Activated CD8-positive, alpha-beta memory T cell treated with anti-CD3 and anti-CD28 coated beads, Interleukin-2, amount 10 ng/mL, durations not matched to agents 7 days and 5 days (primary cell): ENCODE data around the gene CHST8. TPM values are rescaled to one million over a fixed set of nuclear protein-coding genes. Genes with fewer than 3 reads are reported as not detected.

Source experiments
- ATAC-seq: fragments of 150-1000 bp; cut with Tn5 transposase; one replicate; pipeline ENCODE4 v1.10.0; 2021; ENCODE audit warnings: moderate library complexity
- CTCF ChIA-PET: fragments of 350-600 bp; sonication (Branson Sonifier 250); formaldehyde crosslinking; loops from one replicate; lab custom pipeline; 2021; ENCODE audit warnings: antibody characterized with exemption; lab: Charles Lee
- DNase-seq: peaks from one replicate; pipeline ENCODE4 v3.0.0-alpha.2; 2020
- H3K27ac Mint-ChIP-seq: one replicate; pipeline ENCODE4 v1.8.0; 2021; ENCODE audit warnings: mild to moderate bottlenecking, mixed read lengths
- H3K27me3 Mint-ChIP-seq: one replicate; pipeline ENCODE4 v1.8.0; 2021; ENCODE audit warnings: mixed read lengths
- H3K36me3 Mint-ChIP-seq: one replicate; pipeline ENCODE4 v1.8.0; 2021; ENCODE audit warnings: mild to moderate bottlenecking, mixed read lengths
- H3K4me1 Mint-ChIP-seq: one replicate; pipeline ENCODE4 v1.8.0; 2021; ENCODE audit warnings: mixed read lengths
- H3K4me3 Mint-ChIP-seq: one replicate; pipeline ENCODE4 v1.8.0; 2021; ENCODE audit warnings: mild to moderate bottlenecking, moderate library complexity, mixed read lengths
- H3K9me3 Mint-ChIP-seq: one replicate; pipeline ENCODE4 v1.8.0; 2022; ENCODE audit warnings: low read depth, mixed read lengths
- total RNA-seq, 2 experiments: library from RNA; stranded (reverse); gene quantifications; one replicate each; pipeline ENCODE4 v1.2.3, GENCODE V29; 2021

The CHST8 gene, protein sequence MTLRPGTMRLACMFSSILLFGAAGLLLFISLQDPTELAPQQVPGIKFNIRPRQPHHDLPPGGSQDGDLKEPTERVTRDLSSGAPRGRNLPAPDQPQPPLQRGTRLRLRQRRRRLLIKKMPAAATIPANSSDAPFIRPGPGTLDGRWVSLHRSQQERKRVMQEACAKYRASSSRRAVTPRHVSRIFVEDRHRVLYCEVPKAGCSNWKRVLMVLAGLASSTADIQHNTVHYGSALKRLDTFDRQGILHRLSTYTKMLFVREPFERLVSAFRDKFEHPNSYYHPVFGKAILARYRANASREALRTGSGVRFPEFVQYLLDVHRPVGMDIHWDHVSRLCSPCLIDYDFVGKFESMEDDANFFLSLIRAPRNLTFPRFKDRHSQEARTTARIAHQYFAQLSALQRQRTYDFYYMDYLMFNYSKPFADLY
- total RNA-seq, result not detected

DNA sequence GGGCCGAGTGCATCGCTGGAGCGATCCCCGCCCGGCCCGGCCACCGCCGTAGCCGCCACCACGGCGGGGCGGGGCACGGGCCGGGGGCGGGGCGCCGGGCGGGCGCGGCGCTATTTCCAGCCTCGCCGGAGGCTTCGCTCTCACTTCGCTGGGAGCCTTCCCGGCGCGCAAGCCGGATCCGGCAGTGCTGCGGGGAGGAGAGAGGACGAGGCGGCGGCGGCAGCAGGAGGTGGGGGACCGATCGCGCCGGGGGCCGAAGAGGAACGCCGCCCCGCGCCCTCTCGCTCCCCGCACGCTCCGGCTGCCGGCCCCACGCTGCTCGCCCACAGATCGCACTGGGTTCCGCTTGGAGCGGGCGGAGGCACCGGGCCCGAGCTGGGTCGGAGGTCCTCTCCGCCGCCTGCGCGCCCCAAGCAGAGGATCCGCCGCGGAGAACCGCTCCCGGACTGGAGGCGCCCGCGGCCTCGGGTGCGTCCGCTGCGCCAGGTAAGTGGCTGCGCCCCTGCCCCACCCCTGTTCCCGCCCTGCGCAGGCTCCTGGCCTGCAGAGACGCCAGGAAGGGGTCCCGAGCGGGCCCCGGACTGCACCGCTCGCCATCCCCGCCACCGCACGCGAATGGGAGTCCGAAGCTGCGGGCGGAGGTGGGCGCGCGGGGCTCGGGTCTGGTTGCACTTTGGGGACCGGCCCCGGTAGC, at the start of gene CHST8:
TSS of gene CHST8 (plus strand) at position 143 of the 694 bp plus-strand sequence. CDS start 67,309 bp downstream, outside the sequence.
- no peak for DNase-seq
- CTCF ChIA-PET, result no interaction called here
- Mint-ChIP-seq H3K4me1 (no peaks in the 10 kb centered on the region), H3K27ac (no peak within 1 kb of the TSS), H3K36me3 (no peaks in the 10 kb centered on the region), H3K27me3 (peaks cover 44% of the 10 kb centered on the region), H3K9me3 (no peaks in the 10 kb centered on the region), H3K4me3 (no peak within 1 kb of the TSS)
- no peak for ATAC-seq

DNA sequence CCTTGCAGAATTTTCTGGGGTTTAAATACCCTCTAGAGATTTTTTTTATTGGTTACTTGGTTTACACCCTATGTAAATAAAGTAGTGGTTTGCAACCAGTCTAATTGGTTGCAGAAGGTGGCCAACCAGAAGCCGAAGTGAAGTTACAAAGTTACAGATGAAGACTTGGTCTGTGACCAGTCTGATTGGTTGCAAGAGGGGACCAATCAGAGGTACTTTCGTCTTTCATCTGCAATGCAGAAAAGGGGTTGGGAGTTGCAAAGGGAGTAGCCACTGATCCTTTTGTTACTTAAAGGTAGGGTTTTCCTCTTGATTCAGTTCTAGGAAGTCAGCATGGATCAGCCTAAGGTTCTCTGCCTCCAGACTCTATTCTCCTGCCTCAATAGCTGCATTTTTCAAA, 48.8 kb upstream of the CHST8 start:
- Mint-ChIP-seq H3K36me3 (no peaks in the 10 kb centered on the region), H3K4me3 (no peak overlapping the region), H3K9me3 (peaks cover 16% of the 10 kb centered on the region), H3K4me1 (no peaks in the 10 kb centered on the region), H3K27ac (no peak overlapping the region), H3K27me3 (peaks cover 9% of the 10 kb centered on the region)
- ATAC-seq (no peak), DNase-seq (no peak)
- CTCF ChIA-PET, result no interaction called here

DNA sequence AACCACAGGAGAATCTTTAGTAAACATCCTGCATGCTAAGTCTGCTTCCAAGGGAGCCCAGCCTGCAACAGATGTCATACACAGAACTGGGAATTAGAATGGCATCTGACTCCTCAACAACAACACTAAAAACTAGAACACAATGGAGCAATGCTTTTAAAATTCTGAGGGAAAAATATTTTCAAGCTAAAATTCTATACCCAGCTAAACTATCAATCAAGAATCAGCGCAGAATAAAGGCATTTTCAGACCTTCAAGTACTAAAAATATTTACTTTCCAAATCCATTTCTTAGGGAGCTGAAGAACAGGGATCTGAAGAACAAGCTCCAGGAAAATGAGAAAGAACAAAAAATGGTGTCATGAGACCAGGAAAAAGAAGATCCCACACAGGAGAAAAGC, 46.9 kb upstream of the CHST8 start:
- DNase-seq (no peak), ATAC-seq (no peak)
- no peak overlapping the region for H3K27ac Mint-ChIP-seq
- no peaks in the 10 kb centered on the region for H3K36me3 Mint-ChIP-seq
- peaks cover 16% of the 10 kb centered on the region for H3K9me3 Mint-ChIP-seq
- no peaks in the 10 kb centered on the region for H3K4me1 Mint-ChIP-seq
- H3K4me3 Mint-ChIP-seq, result no peak overlapping the region
- CTCF ChIA-PET, result interaction anchor here (1.2 kb wide), 1 partner anchor 144 kb away, joined by 4 read pairs; no protein-coding TSS in a partner anchor
- H3K27me3 Mint-ChIP-seq, result peaks cover 9% of the 10 kb centered on the region

DNA sequence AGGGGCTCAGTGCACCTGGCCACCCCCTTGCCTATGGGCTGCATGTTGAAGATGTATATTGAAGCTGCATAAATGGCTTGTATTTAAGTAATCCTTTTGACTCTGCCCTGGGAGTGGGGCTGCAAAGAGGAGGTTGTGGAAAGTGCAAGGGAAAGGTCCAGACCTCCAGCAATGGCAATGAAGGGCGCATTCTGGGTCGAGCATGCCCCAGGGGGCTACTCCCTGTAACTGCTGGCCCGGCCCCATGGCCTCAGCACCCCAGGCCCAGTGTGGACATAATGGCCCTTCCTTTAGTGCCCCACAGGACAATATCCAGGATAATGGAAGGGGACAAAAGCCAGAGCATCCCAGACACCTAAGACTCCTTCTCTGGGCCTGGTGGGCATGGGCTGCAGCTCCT, 43.1 kb upstream of the CHST8 start:
- no peak for DNase-seq
- CTCF ChIA-PET, result no interaction called here
- ATAC-seq, result no peak
- H3K4me3 Mint-ChIP-seq, result no peak overlapping the region
- no peaks in the 10 kb centered on the region for H3K4me1 Mint-ChIP-seq
- H3K36me3 Mint-ChIP-seq, result no peaks in the 10 kb centered on the region
- peaks cover 13% of the 10 kb centered on the region for H3K9me3 Mint-ChIP-seq
- no peak overlapping the region for H3K27ac Mint-ChIP-seq
- no peaks in the 10 kb centered on the region for H3K27me3 Mint-ChIP-seq

DNA sequence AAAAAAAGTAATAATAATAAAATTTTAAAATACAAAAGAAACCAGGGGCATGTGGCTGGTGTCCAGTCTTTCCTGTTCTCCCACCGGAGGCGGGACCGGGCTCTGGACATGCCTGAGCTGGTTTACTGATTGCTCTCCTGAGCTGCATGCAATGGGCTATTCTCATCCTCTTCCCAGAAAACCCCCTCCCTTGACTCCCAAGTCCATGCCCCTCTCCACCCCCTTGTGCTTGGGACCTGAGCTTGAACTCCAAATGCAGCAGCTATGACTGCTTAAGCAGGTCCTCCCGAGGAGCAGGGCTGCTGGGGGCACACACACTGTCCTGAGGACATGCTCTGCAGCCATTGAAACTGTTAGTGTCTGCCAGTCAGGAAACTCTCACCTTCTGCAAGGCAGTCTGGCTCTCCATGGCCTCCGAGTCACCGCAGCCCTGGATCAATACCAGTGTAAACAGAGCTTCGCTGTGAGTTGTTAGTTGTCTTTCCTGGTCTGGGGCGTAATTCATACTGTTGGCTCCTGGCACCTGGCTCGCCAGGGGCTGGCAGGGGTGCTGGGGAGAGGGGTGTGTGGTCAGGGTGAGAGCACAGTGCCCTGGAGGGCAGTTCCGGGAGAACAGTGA, 41.6 kb upstream of the CHST8 start:
- CTCF ChIA-PET, result interaction anchor here (0.6 kb wide), 1 partner anchor 176 kb away, joined by 3 read pairs; no protein-coding TSS in a partner anchor
- Mint-ChIP-seq H3K9me3 (peaks cover under 1% of the 10 kb centered on the region), H3K27ac (no peak overlapping the region), H3K36me3 (no peaks in the 10 kb centered on the region), H3K27me3 (no peaks in the 10 kb centered on the region), H3K4me1 (no peaks in the 10 kb centered on the region), H3K4me3 (no peak overlapping the region)
- no peak for ATAC-seq
- DNase-seq, result no peak

DNA sequence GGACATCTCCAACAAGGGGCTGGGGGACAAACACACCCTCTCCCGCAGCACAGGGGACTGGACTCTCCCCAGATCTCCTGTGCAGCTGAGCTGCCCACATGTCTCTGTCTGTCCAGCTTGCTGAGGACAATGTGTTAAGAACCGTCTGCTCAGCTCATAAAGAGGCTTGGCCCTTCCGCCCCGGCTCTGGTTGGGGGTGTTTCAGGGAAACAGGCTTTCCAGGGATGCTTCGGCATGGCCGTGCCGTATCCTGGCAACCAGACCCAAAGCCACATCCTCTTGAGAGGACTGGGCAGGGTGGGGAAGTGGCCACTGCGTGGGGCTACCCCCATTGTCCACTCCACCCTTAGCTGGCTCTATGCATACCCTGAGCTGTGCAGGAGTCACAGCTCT, 41.1 kb upstream of the CHST8 start:
- Mint-ChIP-seq H3K4me3 (no peak overlapping the region), H3K4me1 (no peaks in the 10 kb centered on the region), H3K9me3 (no peaks in the 10 kb centered on the region), H3K27ac (no peak overlapping the region), H3K36me3 (no peaks in the 10 kb centered on the region), H3K27me3 (no peaks in the 10 kb centered on the region)
- CTCF ChIA-PET, result interaction anchor here (0.6 kb wide), 1 partner anchor 176 kb away, joined by 3 read pairs; no protein-coding TSS in a partner anchor
- ATAC-seq (no peak), DNase-seq (no peak)

DNA sequence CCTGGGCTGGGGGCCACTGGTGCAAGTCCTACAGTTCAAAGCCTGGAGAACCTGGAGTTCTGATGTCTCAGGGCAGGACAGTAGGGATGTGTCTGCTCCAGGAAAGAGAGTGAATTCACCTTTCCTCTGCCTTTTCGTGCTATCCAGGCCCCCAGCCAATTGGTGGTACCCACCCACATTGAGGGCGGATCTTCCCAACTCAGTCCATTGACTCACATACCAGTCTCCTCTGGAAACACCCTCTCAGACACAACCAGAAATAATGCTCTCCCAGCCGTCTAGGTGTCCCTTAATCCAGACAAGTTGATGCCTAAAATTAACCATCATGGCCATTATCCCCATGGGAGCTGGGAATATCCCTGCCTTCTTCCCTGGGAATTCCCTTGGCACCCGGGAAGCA, 38.8 kb upstream of the CHST8 start:
- peaks cover 5% of the 10 kb centered on the region for H3K9me3 Mint-ChIP-seq
- no peak for DNase-seq
- H3K4me1 Mint-ChIP-seq, result no peaks in the 10 kb centered on the region
- H3K36me3 Mint-ChIP-seq, result no peaks in the 10 kb centered on the region
- H3K27me3 Mint-ChIP-seq, result no peaks in the 10 kb centered on the region
- CTCF ChIA-PET, result interaction anchor here (1.5 kb wide), 1 partner anchor 152 kb away, joined by 3 read pairs; no protein-coding TSS in a partner anchor
- no peak overlapping the region for H3K27ac Mint-ChIP-seq
- no peak overlapping the region for H3K4me3 Mint-ChIP-seq
- no peak for ATAC-seq

DNA sequence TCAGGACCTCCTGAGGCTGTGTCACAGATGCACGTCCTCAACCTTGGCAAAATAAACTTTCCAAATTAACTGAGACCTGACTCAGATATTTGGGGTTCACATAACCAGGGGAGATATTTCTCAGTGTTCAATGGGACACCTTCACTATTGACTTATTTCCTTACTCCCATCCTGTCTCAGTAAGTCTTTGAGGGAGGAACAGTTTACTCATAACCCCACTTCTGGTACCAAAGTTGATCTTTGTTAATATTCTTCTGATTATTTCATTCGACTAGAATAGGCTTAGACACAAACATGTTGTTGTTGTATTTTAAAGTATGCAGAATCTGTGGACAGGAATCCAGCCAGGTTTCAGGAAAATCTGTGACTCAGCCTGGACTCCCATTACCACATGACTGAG, 34.6 kb upstream of the CHST8 start:
- no peak overlapping the region for H3K27ac Mint-ChIP-seq
- ATAC-seq (no peak), DNase-seq (no peak)
- H3K27me3 Mint-ChIP-seq, result no peaks in the 10 kb centered on the region
- H3K9me3 Mint-ChIP-seq, result peaks cover 7% of the 10 kb centered on the region
- H3K36me3 Mint-ChIP-seq, result no peaks in the 10 kb centered on the region
- H3K4me3 Mint-ChIP-seq, result no peak overlapping the region
- CTCF ChIA-PET, result no interaction called here
- H3K4me1 Mint-ChIP-seq, result no peaks in the 10 kb centered on the region

DNA sequence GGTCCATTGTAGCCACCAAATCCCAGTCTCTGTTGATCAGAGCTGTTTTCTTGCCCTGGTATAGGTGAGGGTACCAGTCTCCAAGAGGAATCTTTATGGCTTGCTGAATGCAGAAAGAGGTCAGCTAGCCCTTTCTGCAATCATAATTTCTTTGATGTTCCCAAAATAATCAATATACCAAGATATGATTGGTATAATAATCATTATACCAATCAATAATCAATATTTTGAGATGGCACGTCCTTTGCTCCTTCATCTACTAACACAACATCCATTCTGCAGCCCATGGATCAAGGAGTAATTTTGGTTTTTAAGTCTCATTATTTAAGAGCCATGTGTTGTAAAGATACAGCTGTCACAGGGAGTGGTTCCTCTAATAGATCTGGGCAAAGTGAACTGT, 31.5 kb upstream of the CHST8 start:
- no peaks in the 10 kb centered on the region for H3K4me1 Mint-ChIP-seq

DNA sequence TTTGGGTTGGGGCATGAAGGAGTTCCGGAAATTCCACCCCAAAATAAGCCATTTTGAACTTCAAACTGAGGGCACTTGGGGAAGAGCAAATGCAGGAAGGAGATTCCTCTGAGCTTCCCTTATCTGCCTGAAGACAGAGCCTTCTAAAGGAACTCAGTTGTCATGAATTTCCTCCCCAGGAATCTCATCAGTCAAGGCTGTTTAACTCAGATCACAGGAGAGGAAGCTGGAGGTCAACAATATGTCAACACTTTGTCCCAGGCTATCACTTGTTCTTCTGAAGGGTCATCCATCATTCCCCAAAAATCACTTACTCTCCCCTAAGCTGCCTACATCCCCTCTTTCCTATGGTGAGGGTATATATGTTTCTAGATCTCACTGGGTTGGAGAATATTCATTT, 26.0 kb upstream of the CHST8 start:
- no peak for DNase-seq
- no peaks in the 10 kb centered on the region for H3K27me3 Mint-ChIP-seq
- peaks cover 2% of the 10 kb centered on the region for H3K9me3 Mint-ChIP-seq
- H3K27ac Mint-ChIP-seq, result no peak overlapping the region
- CTCF ChIA-PET, result interaction anchor here (0.8 kb wide), 1 partner anchor 182 kb away, joined by 3 read pairs; no protein-coding TSS in a partner anchor
- ATAC-seq, result no peak
- H3K4me3 Mint-ChIP-seq, result no peak overlapping the region
- no peaks in the 10 kb centered on the region for H3K36me3 Mint-ChIP-seq
- H3K4me1 Mint-ChIP-seq, result no peaks in the 10 kb centered on the region

More for the DNA sequence above, 31.5 kb upstream of the CHST8 start:
- DNase-seq (no peak), ATAC-seq (no peak)
- Mint-ChIP-seq H3K4me3 (no peak overlapping the region), H3K9me3 (peaks cover 7% of the 10 kb centered on the region), H3K27me3 (no peaks in the 10 kb centered on the region), H3K36me3 (no peaks in the 10 kb centered on the region), H3K27ac (no peak overlapping the region)
- CTCF ChIA-PET, result no interaction called here

DNA sequence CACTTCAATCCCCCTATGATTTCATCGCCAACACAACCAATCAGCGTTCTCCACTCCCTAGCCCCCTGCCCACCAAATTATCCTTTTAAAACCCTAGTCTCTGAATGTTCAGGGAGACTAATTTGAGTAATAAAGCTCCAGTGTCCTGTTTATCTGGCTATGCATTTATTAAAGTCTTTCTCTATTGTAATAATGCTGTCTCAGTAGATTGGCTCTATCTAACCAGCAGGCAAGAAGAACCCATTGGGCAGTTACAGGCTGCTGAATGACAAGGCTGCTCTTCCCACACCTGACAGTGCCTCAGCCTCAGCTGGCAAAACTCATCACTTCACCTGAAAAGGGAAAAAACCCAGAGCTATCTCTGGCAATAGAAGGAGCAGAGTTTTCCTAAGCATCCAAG, 20.2 kb upstream of the CHST8 start:
- ATAC-seq, result no peak
- H3K27me3 Mint-ChIP-seq, result peaks cover 3% of the 10 kb centered on the region

DNA sequence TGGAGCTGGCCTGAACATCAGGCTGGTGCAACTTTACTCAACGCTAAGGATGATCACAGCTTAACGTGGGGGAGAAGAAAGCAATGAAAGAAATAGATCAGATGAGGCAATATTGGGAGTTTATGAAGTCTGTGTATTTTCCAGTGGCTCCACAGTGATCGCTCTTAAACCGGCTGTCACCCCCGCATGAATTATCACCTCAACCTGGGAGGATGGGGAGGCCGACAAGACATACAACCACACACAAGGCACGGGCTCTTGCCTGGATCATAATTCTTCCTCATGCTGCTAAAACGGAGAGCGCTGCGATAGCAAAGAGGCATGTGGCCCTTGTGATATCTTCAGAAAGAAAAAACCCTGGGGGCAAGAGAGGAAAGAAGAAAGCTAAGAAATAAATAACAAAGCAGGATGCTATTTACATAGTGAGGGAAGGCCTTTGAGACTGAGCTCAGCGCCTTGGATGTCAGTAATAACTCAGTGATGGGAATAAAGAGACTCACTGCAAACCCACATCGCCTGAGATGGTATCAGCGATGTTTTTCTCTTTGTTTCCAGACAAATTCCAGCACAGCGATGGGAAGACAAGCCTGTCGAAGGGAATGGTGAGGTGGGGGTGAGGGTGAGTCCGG, 19.1 kb upstream of the CHST8 start:
- H3K4me1 Mint-ChIP-seq, result no peaks in the 10 kb centered on the region
- CTCF ChIA-PET, result no interaction called here

More for the DNA sequence above, 20.2 kb upstream of the CHST8 start:
- Mint-ChIP-seq H3K36me3 (no peaks in the 10 kb centered on the region), H3K4me1 (no peaks in the 10 kb centered on the region), H3K27ac (no peak overlapping the region), H3K9me3 (peaks cover 10% of the 10 kb centered on the region), H3K4me3 (no peak overlapping the region)
- DNase-seq, result no peak
- CTCF ChIA-PET, result no interaction called here

DNA sequence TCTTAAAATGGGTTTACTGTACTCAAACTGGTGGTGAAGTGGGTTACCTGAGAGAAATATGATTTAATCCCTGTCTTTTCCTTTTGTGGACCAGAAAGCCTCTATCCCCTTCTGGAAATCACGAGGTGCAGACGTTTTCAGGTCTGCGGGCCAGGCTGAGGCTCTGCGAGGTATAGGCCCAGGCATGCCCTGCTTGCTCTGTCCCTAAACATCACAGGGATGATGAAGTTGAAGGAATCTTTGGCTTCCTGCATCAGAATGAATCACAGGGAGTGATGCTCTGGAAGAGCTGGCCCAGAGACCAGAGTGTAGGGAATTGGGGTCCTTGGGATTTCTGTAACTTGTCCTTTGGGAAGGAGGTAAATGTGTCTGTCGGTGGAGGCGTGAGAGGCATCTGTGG, 18.4 kb upstream of the CHST8 start:
- H3K27ac Mint-ChIP-seq, result no peak overlapping the region
- DNase-seq (no peak), ATAC-seq (no peak)
- no peak overlapping the region for H3K4me3 Mint-ChIP-seq
- H3K4me1 Mint-ChIP-seq, result no peaks in the 10 kb centered on the region
- peaks cover 3% of the 10 kb centered on the region for H3K27me3 Mint-ChIP-seq
- peaks cover 10% of the 10 kb centered on the region for H3K9me3 Mint-ChIP-seq
- CTCF ChIA-PET, result no interaction called here
- no peaks in the 10 kb centered on the region for H3K36me3 Mint-ChIP-seq

More for the DNA sequence above, 19.1 kb upstream of the CHST8 start:
- H3K27me3 Mint-ChIP-seq, result peaks cover 3% of the 10 kb centered on the region
- peaks cover 10% of the 10 kb centered on the region for H3K9me3 Mint-ChIP-seq
- ATAC-seq (no peak), DNase-seq (no peak)
- no peaks in the 10 kb centered on the region for H3K36me3 Mint-ChIP-seq
- no peak overlapping the region for H3K27ac Mint-ChIP-seq
- no peak overlapping the region for H3K4me3 Mint-ChIP-seq
